Naive thymus-derived CD4-positive, alpha-beta T cell (primary cell): ENCODE data around the gene ZNF618. TPM values are rescaled to one million over a fixed set of nuclear protein-coding genes. Genes with fewer than 3 reads are reported as not detected.

Source experiments
- ATAC-seq: fragments of 150-1000 bp; cut with Tn5 transposase; 2 replicates; pipeline ENCODE4 v1.10.0; 2021; ENCODE audit warnings: mild to moderate bottlenecking, moderate library complexity
- CTCF ChIA-PET: fragments of 350-600 bp; sonication (Branson Sonifier 250); formaldehyde crosslinking; loops from one replicate; lab custom pipeline; 2021; ENCODE audit warnings: antibody characterized with exemption; lab: Charles Lee
- POLR2A ChIA-PET: fragments of 350-600 bp; sonication (Branson Sonifier 250); formaldehyde crosslinking; loops from one replicate; lab custom pipeline; 2021; ENCODE audit warnings: antibody characterized with exemption, inconsistent platforms; lab: Charles Lee
- DNase-seq, 9 donors: peaks; one replicate each; pipeline versions ENCODE4 v3.0.0 to v3.0.0-alpha.2; 2020 to 2022; ENCODE audit warnings: mixed read lengths in 1 of 9
- H3K27ac ChIP-seq: one replicate; pipeline ENCODE4 v1.7.0; 2013; ENCODE audit warnings: mild to moderate bottlenecking, low read depth, low read length, moderate library complexity
- H3K27me3 ChIP-seq, 2 donors: one replicate each; pipeline ENCODE4 v1.7.0; 2013; ENCODE audit warnings: low read length in 2 of 2, mild to moderate bottlenecking in 2 of 2, moderate library complexity in 2 of 2; ENCODE audit not compliant: control insufficient read depth in 2 of 2, insufficient read depth in 2 of 2
- H3K36me3 ChIP-seq, 3 experiments: 1 replicate in 2 of 3; 2 replicates in 1 of 3; pipeline ENCODE4 v1.7.0; 2013; ENCODE audit warnings: low read length in 3 of 3, mild to moderate bottlenecking in 3 of 3, moderate library complexity in 1 of 3; ENCODE audit not compliant: insufficient read depth in 3 of 3, control insufficient read depth in 2 of 3
- H3K4me1 ChIP-seq, 2 donors: one replicate each; pipeline ENCODE4 v1.7.0; 2013; ENCODE audit warnings: low read length in 2 of 2, mild to moderate bottlenecking in 2 of 2, moderate library complexity in 1 of 2; ENCODE audit not compliant: control insufficient read depth in 2 of 2, insufficient read depth in 2 of 2
- H3K4me3 ChIP-seq: 2 replicates; pipeline ENCODE4 v1.7.0; 2013; ENCODE audit warnings: mild to moderate bottlenecking, low read length
- H3K9me3 ChIP-seq, 3 experiments: 1 replicate in 2 of 3; 2 replicates in 1 of 3; pipeline ENCODE4 v1.7.0; 2013; ENCODE audit warnings: low read length in 3 of 3; ENCODE audit not compliant: control insufficient read depth in 2 of 3
- H3K27ac Mint-ChIP-seq, 9 donors: one replicate each; pipeline ENCODE4 v1.8.0; 2020 to 2022; ENCODE audit warnings: mixed read lengths in 9 of 9, mild to moderate bottlenecking in 8 of 9, moderate library complexity in 5 of 9, inconsistent platforms in 2 of 9
- H3K27me3 Mint-ChIP-seq, 5 donors: one replicate each; pipeline ENCODE4 v1.8.0; 2021 to 2022; ENCODE audit warnings: mixed read lengths in 5 of 5, mild to moderate bottlenecking in 1 of 5
- H3K36me3 Mint-ChIP-seq, 5 donors: one replicate each; pipeline ENCODE4 v1.8.0; 2020 to 2022; ENCODE audit warnings: mixed read lengths in 5 of 5, mild to moderate bottlenecking in 3 of 5, inconsistent platforms in 1 of 5
- H3K4me1 Mint-ChIP-seq, 7 donors: one replicate each; pipeline ENCODE4 v1.8.0; 2020 to 2022; ENCODE audit warnings: mixed read lengths in 7 of 7, mild to moderate bottlenecking in 3 of 7, inconsistent platforms in 1 of 7
- H3K4me3 Mint-ChIP-seq, 10 donors: one replicate each; pipeline ENCODE4 v1.8.0; 2020 to 2022; ENCODE audit warnings: mild to moderate bottlenecking in 10 of 10, mixed read lengths in 10 of 10, moderate library complexity in 6 of 10, inconsistent platforms in 2 of 10
- H3K9me3 Mint-ChIP-seq, 11 donors: one replicate each; pipeline ENCODE4 v1.8.0; 2020 to 2022; ENCODE audit warnings: mixed read lengths in 11 of 11, mild to moderate bottlenecking in 4 of 11, inconsistent platforms in 1 of 11, moderate library complexity in 1 of 11
- intact Hi-C, 2 donors: fragments of 100-400 bp; cut with micrococcal nuclease; formaldehyde crosslinking; loops; one replicate each; pipeline ENCODE4 v1.15.1; 2023
- polyA plus RNA-seq, 2 donors: library from polyadenylated mRNA; unstranded; fragments of 300-500 nt; fragmentation: Illumina TruSeq; gene quantifications; one replicate each; pipeline ENCODE4 v1.2.3, GENCODE V29; 2021
- total RNA-seq, 6 experiments: library from RNA in 5 of 6; stranded (reverse) in 5 of 6; gene quantifications; 1 replicate in 5 of 6; 2 replicates in 1 of 6; pipeline ENCODE4 v1.2.3 and lab custom pipeline; 2021 to 2026

ZNF618 gene
- total and polyA plus RNA-seq, 7 experiments from 2014 or later: 0.17 to 3.3 (median 1.1) TPM

GRCh38 chr9:114006155-114006550 is 130.0 kb downstream of the ZNF618 start:
- Mint-ChIP-seq H3K4me3 (no peak overlapping the region), H3K4me1 (no peaks in the 10 kb centered on the region), H3K27ac (no peak overlapping the region), H3K9me3 (peaks cover 0 to 2% (median 0%) of the 10 kb centered on the region in 11 donors), H3K27me3 (peaks cover 0 to 5% (median 0%) of the 10 kb centered on the region in 5 donors), H3K36me3 (peaks cover 0 to 3% (median 0%) of the 10 kb centered on the region in 5 donors)
- ATAC-seq: no peak
- Histone ChIP-seq H3K36me3 (no peaks in the 10 kb centered on the region), H3K27ac (no peak overlapping the region), H3K9me3 (no peaks in the 10 kb centered on the region), H3K4me1 (no peaks in the 10 kb centered on the region), H3K4me3 (no peak overlapping the region), H3K27me3 (no peaks in the 10 kb centered on the region)
- intact Hi-C loops: no loop called here
- peak in 1 of 9 donors; percentile 11 for DNase-seq
- ChIA-PET CTCF (no interaction called here), POLR2A (no interaction called here)

GRCh38 chr9:114006931-114007691 is 131.0 kb downstream of the ZNF618 start:
- Histone ChIP-seq H3K4me3 (no peak overlapping the region), H3K9me3 (no peaks in the 10 kb centered on the region), H3K36me3 (no peaks in the 10 kb centered on the region), H3K4me1 (no peaks in the 10 kb centered on the region), H3K27ac (no peak overlapping the region), H3K27me3 (no peaks in the 10 kb centered on the region)
- H3K4me1 Mint-ChIP-seq: no peaks in the 10 kb centered on the region
- intact Hi-C loops: no loop called here
- no peak overlapping the region for H3K27ac Mint-ChIP-seq
- peaks cover 0 to 5% (median 0%) of the 10 kb centered on the region in 5 donors for H3K27me3 Mint-ChIP-seq
- no peak overlapping the region for H3K4me3 Mint-ChIP-seq
- ChIA-PET CTCF (no interaction called here), POLR2A (no interaction called here)
- ATAC-seq (no peak), DNase-seq (peak in 1 of 9 donors; percentile 9)
- H3K36me3 Mint-ChIP-seq: peaks cover 0 to 3% (median 0%) of the 10 kb centered on the region in 5 donors
- H3K9me3 Mint-ChIP-seq: peaks cover 0 to 6% (median 0%) of the 10 kb centered on the region in 11 donors

DNA sequence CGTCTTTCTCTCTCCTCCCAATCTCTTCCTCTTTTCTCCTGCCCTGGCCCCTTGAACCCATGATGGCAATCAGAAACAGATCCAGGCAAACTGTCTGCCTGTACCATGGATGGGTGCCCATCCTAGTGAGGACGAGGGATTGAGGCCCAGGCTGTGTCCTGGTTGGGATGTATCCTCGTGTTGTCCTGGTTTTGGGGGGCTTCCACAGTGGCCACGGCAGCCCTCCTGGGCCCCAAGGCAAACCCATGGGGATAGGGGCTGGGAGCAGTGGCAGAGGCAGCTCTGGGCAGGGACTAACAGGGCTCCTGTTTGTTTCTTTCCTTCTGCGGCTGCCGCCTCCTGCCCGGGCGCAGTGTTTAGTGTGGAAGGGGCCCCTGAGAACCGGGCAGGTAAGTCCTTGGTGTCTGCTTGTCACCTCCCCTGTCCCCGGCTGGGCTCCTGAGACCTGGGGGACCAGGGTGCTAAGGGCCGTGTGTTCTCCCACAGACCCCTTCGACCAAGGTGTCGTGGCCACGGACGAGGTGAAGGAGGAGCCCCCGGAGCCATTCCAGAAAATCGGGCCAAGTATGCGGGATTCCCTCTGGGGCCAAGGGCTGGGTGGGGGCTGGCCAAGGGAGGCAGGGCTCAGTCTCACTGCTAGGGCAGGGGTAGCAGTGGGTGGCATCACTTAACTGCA is 132.0 kb downstream of the ZNF618 start:
- H3K27ac Mint-ChIP-seq: no peak overlapping the region
- peaks cover 0 to 3% (median 0%) of the 10 kb centered on the region in 5 donors for H3K36me3 Mint-ChIP-seq
- intact Hi-C loops: no loop called here
- DNase-seq (peak in 1 of 9 donors; percentile 8), ATAC-seq (no peak)
- H3K4me3 Mint-ChIP-seq: no peak overlapping the region
- H3K4me1 ChIP-seq: no peaks in the 10 kb centered on the region
- H3K36me3 ChIP-seq: no peaks in the 10 kb centered on the region
- no peaks in the 10 kb centered on the region for H3K4me1 Mint-ChIP-seq
- ChIA-PET POLR2A (no interaction called here), CTCF (no interaction called here)
- H3K27me3 ChIP-seq: no peaks in the 10 kb centered on the region
- H3K9me3 Mint-ChIP-seq: peaks cover 0 to 12% (median 3%) of the 10 kb centered on the region in 11 donors
- no peak overlapping the region for H3K4me3 ChIP-seq
- no peaks in the 10 kb centered on the region for H3K9me3 ChIP-seq
- peaks cover 0 to 5% (median 0%) of the 10 kb centered on the region in 5 donors for H3K27me3 Mint-ChIP-seq
- no peak overlapping the region for H3K27ac ChIP-seq

DNA sequence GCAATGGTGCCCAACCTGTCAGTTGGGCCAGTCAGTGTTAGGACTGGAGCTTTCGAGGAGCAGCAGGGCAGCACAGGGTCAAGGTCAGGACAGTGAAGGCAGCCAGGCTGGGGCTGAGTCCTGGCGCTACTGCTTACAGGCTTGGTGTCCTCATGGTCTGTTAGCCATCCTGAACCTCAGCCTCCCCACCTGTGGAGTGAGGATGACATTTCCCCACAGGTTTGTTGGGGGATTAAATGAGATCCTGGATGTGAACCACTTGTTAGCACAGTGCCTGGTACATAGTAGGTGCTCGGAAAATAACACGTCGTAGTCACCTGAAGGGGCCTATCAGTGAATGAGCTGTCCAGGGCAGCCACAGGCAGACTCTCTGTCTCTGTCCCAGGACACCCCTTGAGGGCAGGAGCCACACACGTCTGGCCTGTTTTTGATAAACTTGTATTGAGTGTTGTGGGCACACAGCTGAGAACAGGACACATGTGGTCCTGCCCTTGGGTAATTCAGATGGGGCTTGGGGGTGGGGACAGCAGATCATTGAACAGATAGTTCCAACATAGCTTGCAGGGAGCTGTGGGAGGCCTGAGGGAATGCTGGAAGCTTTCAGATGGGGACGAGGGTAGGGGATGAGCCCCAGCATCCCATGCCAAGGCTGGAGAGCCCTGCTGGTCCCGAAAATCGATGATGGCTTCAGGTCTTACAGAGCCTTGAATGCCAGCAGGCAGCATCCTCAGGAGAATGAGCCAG is 132.7 kb downstream of the ZNF618 start:
- ChIA-PET POLR2A (no interaction called here), CTCF (no interaction called here)
- Mint-ChIP-seq H3K4me3 (no peak overlapping the region), H3K36me3 (peaks cover 0 to 3% (median 0%) of the 10 kb centered on the region in 5 donors), H3K27me3 (peaks cover 0 to 5% (median 0%) of the 10 kb centered on the region in 5 donors), H3K4me1 (no peaks in the 10 kb centered on the region), H3K27ac (no peak overlapping the region), H3K9me3 (peaks cover 0 to 13% (median 3%) of the 10 kb centered on the region in 11 donors)
- H3K4me1 ChIP-seq: no peaks in the 10 kb centered on the region
- no peaks in the 10 kb centered on the region for H3K36me3 ChIP-seq
- ATAC-seq: no peak
- H3K9me3 ChIP-seq: no peaks in the 10 kb centered on the region
- H3K27me3 ChIP-seq: no peaks in the 10 kb centered on the region
- no peak overlapping the region for H3K27ac ChIP-seq
- no peak overlapping the region for H3K4me3 ChIP-seq
- intact Hi-C loops: no loop called here
- peak in 1 of 9 donors; percentile 7 for DNase-seq

- H3K27ac Mint-ChIP-seq: no peak overlapping the region
- H3K27ac ChIP-seq: no peak overlapping the region
- peaks cover 0 to 21% (median 6%) of the 10 kb centered on the region in 11 donors for H3K9me3 Mint-ChIP-seq
- H3K4me1 Mint-ChIP-seq: no peaks in the 10 kb centered on the region
- ATAC-seq (no peak), DNase-seq (no peak)
- intact Hi-C loops: no loop called here
- peaks cover 0 to 9% (median 0%) of the 10 kb centered on the region in 5 donors for H3K36me3 Mint-ChIP-seq
- H3K27me3 Mint-ChIP-seq: peaks cover 0 to 6% (median 0%) of the 10 kb centered on the region in 5 donors
- CTCF ChIA-PET: no interaction called here
- H3K4me1 ChIP-seq: no peaks in the 10 kb centered on the region
- no peak overlapping the region for H3K4me3 ChIP-seq
- POLR2A ChIA-PET: no interaction called here
- H3K4me3 Mint-ChIP-seq: no peak overlapping the region
- H3K9me3 ChIP-seq: no peaks in the 10 kb centered on the region
- no peaks in the 10 kb centered on the region for H3K36me3 ChIP-seq
- H3K27me3 ChIP-seq: no peaks in the 10 kb centered on the region
These were observed 135.2 kb downstream of the ZNF618 start for GRCh38 chr9:114011313-114011712.

DNA sequence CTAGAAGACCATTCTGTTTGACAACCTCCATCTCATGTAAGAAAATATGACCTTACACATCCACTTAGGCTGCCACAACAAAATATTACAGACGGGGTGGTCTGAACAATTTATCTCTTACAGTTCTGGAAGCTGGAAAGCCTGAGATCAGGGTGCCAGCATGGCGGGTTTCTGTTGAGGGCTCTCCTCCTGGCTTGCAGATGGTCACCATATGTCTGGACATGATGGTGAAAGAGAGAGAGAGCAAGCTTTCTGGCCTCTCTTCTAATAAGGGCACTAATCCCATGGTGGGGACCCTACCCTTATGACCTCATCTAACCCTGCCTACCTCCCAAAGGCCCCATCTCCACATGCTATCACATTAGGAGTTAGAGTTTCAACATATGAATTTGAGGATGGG is 136.0 kb downstream of the ZNF618 start:
- Mint-ChIP-seq H3K9me3 (peaks cover 0 to 21% (median 6%) of the 10 kb centered on the region in 11 donors), H3K36me3 (peaks cover 0 to 9% (median 0%) of the 10 kb centered on the region in 5 donors), H3K4me1 (no peaks in the 10 kb centered on the region), H3K27me3 (peaks cover 0 to 6% (median 0%) of the 10 kb centered on the region in 5 donors), H3K27ac (no peak overlapping the region), H3K4me3 (no peak overlapping the region)
- Histone ChIP-seq H3K9me3 (no peaks in the 10 kb centered on the region), H3K4me3 (no peak overlapping the region), H3K36me3 (no peaks in the 10 kb centered on the region), H3K27ac (no peak overlapping the region), H3K27me3 (no peaks in the 10 kb centered on the region), H3K4me1 (no peaks in the 10 kb centered on the region)
- ChIA-PET POLR2A (no interaction called here), CTCF (no interaction called here)
- intact Hi-C loops: no loop called here
- DNase-seq (no peak), ATAC-seq (no peak)
